Measurements from ENCODE around the gene ATN1. TPM values are rescaled to one million over a fixed set of nuclear protein-coding genes. Genes with fewer than 3 reads are reported as not detected.

Gene ATN1
- total and polyA plus RNA-seq, 2 donors (not counting 1 experiment from before 2014, with no cell fraction given) = 9.4 to 21.5 TPM

DNA sequence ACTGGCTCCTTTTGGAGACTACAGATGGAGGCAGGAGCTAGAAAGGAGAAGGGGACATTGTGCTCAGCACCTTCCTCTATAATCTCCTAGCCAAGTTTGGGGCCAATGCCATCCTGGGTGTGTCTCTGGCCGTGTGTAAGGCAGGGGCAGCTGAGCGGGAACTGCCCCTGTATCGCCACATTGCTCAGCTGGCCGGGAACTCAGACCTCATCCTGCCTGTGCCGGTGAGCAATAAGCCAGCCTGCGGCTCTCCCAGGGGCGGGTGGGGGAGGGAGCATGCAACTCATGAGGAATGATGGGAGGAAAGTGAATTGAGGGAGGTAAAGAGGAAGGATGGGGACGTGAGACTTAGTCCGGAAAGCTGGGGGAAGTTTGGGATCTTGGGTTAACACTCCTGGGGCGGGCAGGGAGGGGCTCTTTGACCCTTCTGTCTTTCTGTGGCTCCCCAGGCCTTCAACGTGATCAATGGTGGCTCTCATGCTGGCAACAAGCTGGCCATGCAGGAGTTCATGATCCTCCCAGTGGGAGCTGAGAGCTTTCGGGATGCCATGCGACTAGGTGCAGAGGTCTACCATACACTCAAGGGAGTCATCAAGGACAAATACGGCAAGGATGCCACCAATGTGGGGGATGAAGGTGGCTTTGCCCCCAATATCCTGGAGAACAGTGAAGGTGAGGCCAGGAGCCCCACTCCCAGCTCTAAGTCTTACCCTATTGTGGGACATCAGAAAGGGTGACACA is 10.1 kb upstream of the ATN1 start:
- no peak overlapping the region for H3K4me3 ChIP-seq (replicated peaks in 1 of 4; ENCODE audit: control extremely low read depth in 1 of 4, insufficient read depth in 1 of 4, low read depth in 3 of 4, low read length in 4 of 4)
- no peaks in the 10 kb centered on the region for H3K27me3 ChIP-seq (ENCODE audit: control insufficient read depth, insufficient read depth, low read length)
- peaks cover 3% of the 10 kb centered on the region for H3K79me2 ChIP-seq (ENCODE audit: control insufficient read depth, insufficient read depth, low read length)
- no peak overlapping the region for H3K4me2 ChIP-seq (ENCODE audit: extremely low read depth, insufficient read depth, low read length)
- H3K4me1 ChIP-seq (ENCODE audit: control insufficient read depth, extremely low read depth, insufficient read depth, low read length) = peaks cover 2% of the 10 kb centered on the region
- peak in 1 of 2 donors; percentile 79 for DNase-seq (ENCODE audit: low read depth in 2 of 2)
- H4K20me1 ChIP-seq (ENCODE audit: control insufficient read depth, extremely low read depth, insufficient read depth, low read length) = no peaks in the 10 kb centered on the region
- peaks cover 20% of the 10 kb centered on the region for H3K36me3 ChIP-seq (ENCODE audit: control insufficient read depth, insufficient read depth, low read length)
- H3K9me3 ChIP-seq (ENCODE audit: control insufficient read depth, insufficient read depth, low read depth, low read length) = no peaks in the 10 kb centered on the region
- H2AFZ ChIP-seq (ENCODE audit: low read length) = no peak overlapping the region
- H3K27ac ChIP-seq (ENCODE audit: insufficient read depth, low read length) = no peak overlapping the region
- H3K9ac ChIP-seq (ENCODE audit: insufficient read depth, low read length) = no peak overlapping the region
- TF ChIP-seq, protein P1, sequence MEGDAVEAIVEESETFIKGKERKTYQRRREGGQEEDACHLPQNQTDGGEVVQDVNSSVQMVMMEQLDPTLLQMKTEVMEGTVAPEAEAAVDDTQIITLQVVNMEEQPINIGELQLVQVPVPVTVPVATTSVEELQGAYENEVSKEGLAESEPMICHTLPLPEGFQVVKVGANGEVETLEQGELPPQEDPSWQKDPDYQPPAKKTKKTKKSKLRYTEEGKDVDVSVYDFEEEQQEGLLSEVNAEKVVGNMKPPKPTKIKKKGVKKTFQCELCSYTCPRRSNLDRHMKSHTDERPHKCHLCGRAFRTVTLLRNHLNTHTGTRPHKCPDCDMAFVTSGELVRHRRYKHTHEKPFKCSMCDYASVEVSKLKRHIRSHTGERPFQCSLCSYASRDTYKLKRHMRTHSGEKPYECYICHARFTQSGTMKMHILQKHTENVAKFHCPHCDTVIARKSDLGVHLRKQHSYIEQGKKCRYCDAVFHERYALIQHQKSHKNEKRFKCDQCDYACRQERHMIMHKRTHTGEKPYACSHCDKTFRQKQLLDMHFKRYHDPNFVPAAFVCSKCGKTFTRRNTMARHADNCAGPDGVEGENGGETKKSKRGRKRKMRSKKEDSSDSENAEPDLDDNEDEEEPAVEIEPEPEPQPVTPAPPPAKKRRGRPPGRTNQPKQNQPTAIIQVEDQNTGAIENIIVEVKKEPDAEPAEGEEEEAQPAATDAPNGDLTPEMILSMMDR (conservative IDR thresholded peaks at IDR 0.05 in 1 of 2, IDR thresholded peaks at IDR 0.05 in 1 of 2; ENCODE audit: low read depth in 1 of 2, low read length in 2 of 2) = no peak
- TF ChIP-seq EZH2 (IDR thresholded peaks at IDR 0.05; ENCODE audit: low read length, missing control alignments) = no peak

DNA sequence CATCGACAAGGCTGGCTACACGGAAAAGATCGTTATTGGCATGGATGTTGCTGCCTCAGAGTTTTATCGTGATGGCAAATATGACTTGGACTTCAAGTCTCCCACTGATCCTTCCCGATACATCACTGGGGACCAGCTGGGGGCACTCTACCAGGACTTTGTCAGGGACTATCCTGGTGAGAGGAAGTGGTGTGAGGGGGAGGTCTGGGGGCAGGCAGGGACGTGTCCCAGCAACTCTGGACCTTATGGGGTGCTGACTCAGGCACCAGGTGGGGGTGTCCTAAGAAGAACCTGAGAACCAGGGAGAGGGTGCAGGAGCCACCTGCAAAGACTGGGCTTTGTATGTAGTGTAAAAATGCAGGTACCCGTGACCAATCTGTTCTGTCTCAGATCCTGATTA is 8.2 kb upstream of the ATN1 start:
- Histone ChIP-seq H3K4me3 (replicated peaks in 1 of 4; ENCODE audit: control extremely low read depth in 1 of 4, insufficient read depth in 1 of 4, low read depth in 3 of 4, low read length in 4 of 4) (no peak overlapping the region), H4K20me1 (ENCODE audit: control insufficient read depth, extremely low read depth, insufficient read depth, low read length) (no peaks in the 10 kb centered on the region), H2AFZ (ENCODE audit: low read length) (no peak overlapping the region), H3K27me3 (ENCODE audit: control insufficient read depth, insufficient read depth, low read length) (no peaks in the 10 kb centered on the region), H3K9ac (ENCODE audit: insufficient read depth, low read length) (no peak overlapping the region), H3K4me2 (ENCODE audit: extremely low read depth, insufficient read depth, low read length) (no peak overlapping the region), H3K79me2 (ENCODE audit: control insufficient read depth, insufficient read depth, low read length) (peaks cover 3% of the 10 kb centered on the region), H3K4me1 (ENCODE audit: control insufficient read depth, extremely low read depth, insufficient read depth, low read length) (peaks cover 5% of the 10 kb centered on the region), H3K27ac (ENCODE audit: insufficient read depth, low read length) (no peak overlapping the region), H3K36me3 (ENCODE audit: control insufficient read depth, insufficient read depth, low read length) (peaks cover 22% of the 10 kb centered on the region), H3K9me3 (ENCODE audit: control insufficient read depth, insufficient read depth, low read depth, low read length) (no peaks in the 10 kb centered on the region)
- DNase-seq (ENCODE audit: low read depth in 2 of 2) = no peak
- TF ChIP-seq, protein P1 (conservative IDR thresholded peaks at IDR 0.05 in 1 of 2, IDR thresholded peaks at IDR 0.05 in 1 of 2; ENCODE audit: low read depth in 1 of 2, low read length in 2 of 2) = no peak
- no peak for TF ChIP-seq EZH2 (IDR thresholded peaks at IDR 0.05; ENCODE audit: low read length, missing control alignments)

DNA sequence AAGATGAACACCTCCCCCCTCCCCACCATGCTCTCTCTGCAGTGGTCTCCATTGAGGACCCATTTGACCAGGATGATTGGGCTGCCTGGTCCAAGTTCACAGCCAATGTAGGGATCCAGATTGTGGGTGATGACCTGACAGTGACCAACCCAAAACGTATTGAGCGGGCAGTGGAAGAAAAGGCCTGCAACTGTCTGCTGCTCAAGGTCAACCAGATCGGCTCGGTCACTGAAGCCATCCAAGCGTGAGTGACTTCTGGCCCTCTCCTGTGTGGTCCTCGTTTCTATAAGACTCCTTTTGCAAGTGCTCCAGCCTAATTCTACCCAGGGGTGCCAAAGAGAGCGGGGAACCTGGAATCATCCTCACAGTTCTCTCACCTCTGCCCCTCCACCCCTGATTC is 6.2 kb upstream of the ATN1 start:
- Histone ChIP-seq H3K36me3 (ENCODE audit: control insufficient read depth, insufficient read depth, low read length) (peaks cover 20% of the 10 kb centered on the region), H2AFZ (ENCODE audit: low read length) (no peak overlapping the region), H3K79me2 (ENCODE audit: control insufficient read depth, insufficient read depth, low read length) (no peaks in the 10 kb centered on the region), H3K27ac (ENCODE audit: insufficient read depth, low read length) (no peak overlapping the region), H4K20me1 (ENCODE audit: control insufficient read depth, extremely low read depth, insufficient read depth, low read length) (no peaks in the 10 kb centered on the region), H3K9ac (ENCODE audit: insufficient read depth, low read length) (no peak overlapping the region), H3K27me3 (ENCODE audit: control insufficient read depth, insufficient read depth, low read length) (no peaks in the 10 kb centered on the region), H3K4me2 (ENCODE audit: extremely low read depth, insufficient read depth, low read length) (no peak overlapping the region), H3K9me3 (ENCODE audit: control insufficient read depth, insufficient read depth, low read depth, low read length) (no peaks in the 10 kb centered on the region), H3K4me1 (ENCODE audit: control insufficient read depth, extremely low read depth, insufficient read depth, low read length) (peaks cover 23% of the 10 kb centered on the region), H3K4me3 (replicated peaks in 1 of 4; ENCODE audit: control extremely low read depth in 1 of 4, insufficient read depth in 1 of 4, low read depth in 3 of 4, low read length in 4 of 4) (no peak overlapping the region)
- TF ChIP-seq, protein P1 (conservative IDR thresholded peaks at IDR 0.05 in 1 of 2, IDR thresholded peaks at IDR 0.05 in 1 of 2; ENCODE audit: low read depth in 1 of 2, low read length in 2 of 2) = no peak
- no peak for TF ChIP-seq EZH2 (IDR thresholded peaks at IDR 0.05; ENCODE audit: low read length, missing control alignments)
- no peak for DNase-seq (ENCODE audit: low read depth in 2 of 2)

All from fibroblast of lung (primary cell).